ENCODE data around the gene KANK3.

GRCh38 chr19:8325454-8325853 lies 17.6 kb downstream of the KANK3 start:
- TF ChIP-seq CTCF (conservative IDR thresholded peaks at IDR 0.05) (no peak), EZH2 (IDR thresholded peaks at IDR 0.05; ENCODE audit: low read depth) (no peak)

All from PC-9 (cell line).